Fibroblast of lung (primary cell): ENCODE data around the gene NEGR1. TPM values are rescaled to one million over a fixed set of nuclear protein-coding genes. Genes with fewer than 3 reads are reported as not detected.

ENCODE experiments used
- DNase-seq, 2 donors: peaks; one replicate each; pipeline versions ENCODE4 v3.0.0 to v3.0.0-alpha.2; 2010; ENCODE audit warnings: low read depth in 2 of 2
- H2AFZ ChIP-seq: 2 replicates; pipeline ENCODE4 v1.5.1; 2012; ENCODE audit warnings: low read length, control low read depth, inconsistent platforms
- H3K27ac ChIP-seq: 2 replicates; pipeline ENCODE4 v1.5.1; 2011; ENCODE audit warnings: low read length, control low read depth; ENCODE audit not compliant: insufficient read depth
- H3K27me3 ChIP-seq: 2 replicates; pipeline ENCODE4 v1.5.1; 2011; ENCODE audit warnings: mild to moderate bottlenecking, low read length; ENCODE audit not compliant: control insufficient read depth, insufficient read depth
- H3K36me3 ChIP-seq: 2 replicates; pipeline ENCODE4 v1.5.1; 2011; ENCODE audit warnings: low read length; ENCODE audit not compliant: control insufficient read depth, insufficient read depth
- H3K4me1 ChIP-seq: 2 replicates; pipeline ENCODE4 v1.5.1; 2011; ENCODE audit warnings: low read length; ENCODE audit not compliant: control insufficient read depth, insufficient read depth; ENCODE audit errors: extremely low read depth
- H3K4me2 ChIP-seq: 2 replicates; pipeline ENCODE4 v1.5.1; 2011; ENCODE audit warnings: low read length, control low read depth; ENCODE audit not compliant: insufficient read depth; ENCODE audit errors: extremely low read depth
- H3K4me3 ChIP-seq, 4 experiments: fragments of 200-600 bp in 1 of 4; sonication (generic) in 1 of 4; replicated peaks in 1 of 4; 2 replicates each; pipeline ENCODE4 v1.5.1; 2011 to 2016; ENCODE audit warnings: low read length in 4 of 4, low read depth in 3 of 4, mild to moderate bottlenecking in 3 of 4, control low read depth in 2 of 4, inconsistent platforms in 1 of 4, mixed read lengths in 1 of 4; ENCODE audit not compliant: insufficient read depth in 1 of 4; ENCODE audit errors: control extremely low read depth in 1 of 4
- H3K79me2 ChIP-seq: 2 replicates; pipeline ENCODE4 v1.5.1; 2012; ENCODE audit warnings: mild to moderate bottlenecking, low read length, inconsistent platforms; ENCODE audit not compliant: control insufficient read depth, insufficient read depth
- H3K9ac ChIP-seq: 2 replicates; pipeline ENCODE4 v1.5.1; 2011; ENCODE audit warnings: mild to moderate bottlenecking, low read length, control low read depth; ENCODE audit not compliant: insufficient read depth
- H3K9me3 ChIP-seq: 2 replicates; pipeline ENCODE4 v1.5.1; 2012; ENCODE audit warnings: low read depth, low read length; ENCODE audit not compliant: control insufficient read depth, insufficient read depth
- H4K20me1 ChIP-seq: 2 replicates; pipeline ENCODE4 v1.5.1; 2011; ENCODE audit warnings: low read length; ENCODE audit not compliant: control insufficient read depth, insufficient read depth; ENCODE audit errors: extremely low read depth
- EZH2 ChIP-seq: IDR thresholded peaks from 2 replicates; pipeline ENCODE4 v1.5.1; 2012; ENCODE audit warnings: low read length, control low read depth, mild to moderate bottlenecking; ENCODE audit errors: missing control alignments
- polyA plus RNA-seq, 2 donors: library from polyadenylated mRNA; depleted of rRNA in 1 of 2; stranded (reverse) in 1 of 2; unstranded in 1 of 2; fragments of >200 nt; gene quantifications; 2 replicates each; pipeline ENCODE4 v1.2.1, GENCODE V29; 2011 to 2012; ENCODE audit warnings: missing spikeins in 1 of 2
- total RNA-seq: library from RNA; depleted of rRNA; stranded (reverse); fragments of >200 nt; gene quantifications from 2 replicates; pipeline ENCODE4 v1.2.1, GENCODE V29; 2014
- TF ChIP-seq, protein P1 (sequence below), 2 donors: IDR thresholded peaks in 1 of 2; conservative IDR thresholded peaks in 1 of 2; 1 replicate in 1 of 2; 2 replicates in 1 of 2; pipeline ENCODE4 v1.5.1; 2011 to 2012; ENCODE audit warnings: low read length in 2 of 2, control low read depth in 1 of 2, inconsistent platforms in 1 of 2, low read depth in 1 of 2, mild to moderate bottlenecking in 1 of 2

Gene NEGR1
- total and polyA plus RNA-seq, 2 donors (not counting 1 experiment from before 2014, with no cell fraction given): 3.1 to 9.4 TPM

DNA sequence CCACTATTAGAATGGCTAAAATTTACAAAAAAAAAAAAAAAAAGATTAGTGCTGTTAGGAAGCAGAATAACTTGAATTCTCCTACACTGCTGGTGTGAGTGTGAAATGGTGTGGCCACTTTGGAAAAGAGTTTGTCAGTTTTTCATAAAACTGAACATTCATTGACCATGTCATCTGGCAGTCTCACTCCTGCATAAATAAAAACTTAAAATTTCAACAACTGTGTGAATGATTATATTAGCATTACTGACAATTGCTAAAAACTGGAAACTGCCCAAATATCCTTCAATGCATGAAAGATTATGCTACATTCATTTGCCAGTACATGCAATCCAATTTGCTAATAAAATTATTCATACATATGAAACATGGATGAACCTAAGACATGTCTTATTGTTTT is 570.9 kb downstream of the NEGR1 start:
- no peak for DNase-seq
- TF ChIP-seq, protein P1, sequence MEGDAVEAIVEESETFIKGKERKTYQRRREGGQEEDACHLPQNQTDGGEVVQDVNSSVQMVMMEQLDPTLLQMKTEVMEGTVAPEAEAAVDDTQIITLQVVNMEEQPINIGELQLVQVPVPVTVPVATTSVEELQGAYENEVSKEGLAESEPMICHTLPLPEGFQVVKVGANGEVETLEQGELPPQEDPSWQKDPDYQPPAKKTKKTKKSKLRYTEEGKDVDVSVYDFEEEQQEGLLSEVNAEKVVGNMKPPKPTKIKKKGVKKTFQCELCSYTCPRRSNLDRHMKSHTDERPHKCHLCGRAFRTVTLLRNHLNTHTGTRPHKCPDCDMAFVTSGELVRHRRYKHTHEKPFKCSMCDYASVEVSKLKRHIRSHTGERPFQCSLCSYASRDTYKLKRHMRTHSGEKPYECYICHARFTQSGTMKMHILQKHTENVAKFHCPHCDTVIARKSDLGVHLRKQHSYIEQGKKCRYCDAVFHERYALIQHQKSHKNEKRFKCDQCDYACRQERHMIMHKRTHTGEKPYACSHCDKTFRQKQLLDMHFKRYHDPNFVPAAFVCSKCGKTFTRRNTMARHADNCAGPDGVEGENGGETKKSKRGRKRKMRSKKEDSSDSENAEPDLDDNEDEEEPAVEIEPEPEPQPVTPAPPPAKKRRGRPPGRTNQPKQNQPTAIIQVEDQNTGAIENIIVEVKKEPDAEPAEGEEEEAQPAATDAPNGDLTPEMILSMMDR (conservative IDR thresholded peaks at IDR 0.05 in 1 of 2, IDR thresholded peaks at IDR 0.05 in 1 of 2; ENCODE audit: low read depth in 1 of 2, low read length in 2 of 2): no peak
- no peak for TF ChIP-seq EZH2
- no peak overlapping the region for H3K9ac ChIP-seq
- no peak overlapping the region for H3K4me2 ChIP-seq
- H3K79me2 ChIP-seq: no peaks in the 10 kb centered on the region
- H3K4me1 ChIP-seq: no peaks in the 10 kb centered on the region
- H3K9me3 ChIP-seq: no peaks in the 10 kb centered on the region
- no peak overlapping the region for H2AFZ ChIP-seq
- no peaks in the 10 kb centered on the region for H4K20me1 ChIP-seq
- H3K27ac ChIP-seq: no peak overlapping the region
- H3K36me3 ChIP-seq: no peaks in the 10 kb centered on the region
- no peaks in the 10 kb centered on the region for H3K27me3 ChIP-seq
- no peak overlapping the region for H3K4me3 ChIP-seq

DNA sequence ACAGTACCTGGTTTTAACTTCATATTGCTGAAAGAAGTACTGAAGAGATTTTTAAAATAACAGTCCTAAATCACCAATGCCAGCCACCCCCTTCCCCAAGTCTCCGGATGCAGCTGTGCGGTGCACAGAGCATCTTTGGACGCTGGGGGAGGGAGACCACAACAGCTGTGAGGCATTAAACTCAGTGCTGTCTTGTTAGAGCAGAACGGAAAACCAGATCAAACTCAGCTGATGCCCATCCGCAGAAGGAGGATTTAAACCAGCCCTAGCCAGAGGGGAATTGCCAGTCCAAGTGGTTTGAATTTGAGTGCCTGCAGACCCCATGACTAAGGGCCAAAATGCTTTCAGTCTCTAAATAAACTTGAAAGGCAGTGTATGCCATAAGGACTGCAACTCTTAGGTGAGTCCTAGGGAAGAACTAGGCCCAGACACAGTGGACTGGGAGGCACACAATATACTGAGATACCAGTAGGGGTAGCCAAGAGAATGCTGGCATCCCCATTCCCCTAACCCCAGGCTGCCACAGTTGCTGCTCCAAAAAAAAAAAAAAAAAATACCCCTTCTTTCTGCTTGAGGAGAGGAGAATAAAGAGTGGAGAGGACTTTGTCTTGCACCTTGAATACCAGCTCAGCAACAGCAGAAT is 576.2 kb downstream of the NEGR1 start:
- no peak for TF ChIP-seq EZH2
- TF ChIP-seq, protein P1 (conservative IDR thresholded peaks at IDR 0.05 in 1 of 2, IDR thresholded peaks at IDR 0.05 in 1 of 2; ENCODE audit: low read depth in 1 of 2, low read length in 2 of 2): no peak

GRCh38 chr1:71698186-71698585 is 584.2 kb downstream of the NEGR1 start:
- Histone ChIP-seq H3K4me2 (no peak overlapping the region), H2AFZ (no peak overlapping the region), H3K9me3 (no peaks in the 10 kb centered on the region), H3K27ac (no peak overlapping the region), H4K20me1 (no peaks in the 10 kb centered on the region), H3K4me1 (no peaks in the 10 kb centered on the region), H3K27me3 (no peaks in the 10 kb centered on the region), H3K9ac (no peak overlapping the region), H3K36me3 (no peaks in the 10 kb centered on the region), H3K4me3 (no peak overlapping the region), H3K79me2 (no peaks in the 10 kb centered on the region)
- DNase-seq: no peak
- TF ChIP-seq EZH2: no peak
- TF ChIP-seq, protein P1 (conservative IDR thresholded peaks at IDR 0.05 in 1 of 2, IDR thresholded peaks at IDR 0.05 in 1 of 2; ENCODE audit: low read depth in 1 of 2, low read length in 2 of 2): no peak

More for the DNA sequence above, 576.2 kb downstream of the NEGR1 start:
- Histone ChIP-seq H3K4me1 (no peaks in the 10 kb centered on the region), H3K27me3 (no peaks in the 10 kb centered on the region), H3K36me3 (no peaks in the 10 kb centered on the region), H3K4me3 (no peak overlapping the region), H3K9me3 (no peaks in the 10 kb centered on the region), H3K79me2 (no peaks in the 10 kb centered on the region), H3K27ac (no peak overlapping the region), H4K20me1 (no peaks in the 10 kb centered on the region), H3K4me2 (no peak overlapping the region), H3K9ac (no peak overlapping the region), H2AFZ (no peak overlapping the region)
- peak in 1 of 2 donors; percentile 9 for DNase-seq
